ENCODE measurements around the gene PRR5. TPM values are rescaled to one million over a fixed set of nuclear protein-coding genes. Genes with fewer than 3 reads are reported as not detected.

PRR5 gene
- total and polyA plus RNA-seq, 10 donors, result 31.3 to 85.6 (median 76.7) TPM

- Histone ChIP-seq H3K9me3 (no peaks in the 10 kb centered on the region), H3K4me3 (peak overlapping the region in 2 of 8 donors; percentile 4 to 41), H3K27me3 (replicated peaks in 1 of 7) (no peaks in the 10 kb centered on the region), H3K36me3 (peaks cover 0 to 19% (median 0%) of the 10 kb centered on the region in 6 donors), H3K4me1 (peaks cover 21 to 100% (median 76%) of the 10 kb centered on the region in 6 donors), H3K27ac (peak overlapping the region; percentile 39 to 87 (median 81))
- intact Hi-C loops (cut with DNase I; ENCODE audit: low total_unique reads), result no loop called here
- TF ChIP-seq, protein P1, sequence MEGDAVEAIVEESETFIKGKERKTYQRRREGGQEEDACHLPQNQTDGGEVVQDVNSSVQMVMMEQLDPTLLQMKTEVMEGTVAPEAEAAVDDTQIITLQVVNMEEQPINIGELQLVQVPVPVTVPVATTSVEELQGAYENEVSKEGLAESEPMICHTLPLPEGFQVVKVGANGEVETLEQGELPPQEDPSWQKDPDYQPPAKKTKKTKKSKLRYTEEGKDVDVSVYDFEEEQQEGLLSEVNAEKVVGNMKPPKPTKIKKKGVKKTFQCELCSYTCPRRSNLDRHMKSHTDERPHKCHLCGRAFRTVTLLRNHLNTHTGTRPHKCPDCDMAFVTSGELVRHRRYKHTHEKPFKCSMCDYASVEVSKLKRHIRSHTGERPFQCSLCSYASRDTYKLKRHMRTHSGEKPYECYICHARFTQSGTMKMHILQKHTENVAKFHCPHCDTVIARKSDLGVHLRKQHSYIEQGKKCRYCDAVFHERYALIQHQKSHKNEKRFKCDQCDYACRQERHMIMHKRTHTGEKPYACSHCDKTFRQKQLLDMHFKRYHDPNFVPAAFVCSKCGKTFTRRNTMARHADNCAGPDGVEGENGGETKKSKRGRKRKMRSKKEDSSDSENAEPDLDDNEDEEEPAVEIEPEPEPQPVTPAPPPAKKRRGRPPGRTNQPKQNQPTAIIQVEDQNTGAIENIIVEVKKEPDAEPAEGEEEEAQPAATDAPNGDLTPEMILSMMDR (IDR thresholded peaks at IDR 0.05 in 8 of 11, conservative IDR thresholded peaks at IDR 0.05 in 3 of 11), result no peak
- TF ChIP-seq POLR2AphosphoS5 (IDR thresholded peaks at IDR 0.05) (peak in 2 of 3 donors; percentile 17 to 71), POLR2A (IDR thresholded peaks at IDR 0.05) (no peak)
- 72 to 85% (median 79%) methylated on average over 11 to 12 of the region's 12 CpGs for WGBS, 5 donors
- peak; percentile 81 for DNase-seq
Observed at GRCh38 chr22:44709881-44710392, 7.9 kb downstream of the PRR5 start.

DNA sequence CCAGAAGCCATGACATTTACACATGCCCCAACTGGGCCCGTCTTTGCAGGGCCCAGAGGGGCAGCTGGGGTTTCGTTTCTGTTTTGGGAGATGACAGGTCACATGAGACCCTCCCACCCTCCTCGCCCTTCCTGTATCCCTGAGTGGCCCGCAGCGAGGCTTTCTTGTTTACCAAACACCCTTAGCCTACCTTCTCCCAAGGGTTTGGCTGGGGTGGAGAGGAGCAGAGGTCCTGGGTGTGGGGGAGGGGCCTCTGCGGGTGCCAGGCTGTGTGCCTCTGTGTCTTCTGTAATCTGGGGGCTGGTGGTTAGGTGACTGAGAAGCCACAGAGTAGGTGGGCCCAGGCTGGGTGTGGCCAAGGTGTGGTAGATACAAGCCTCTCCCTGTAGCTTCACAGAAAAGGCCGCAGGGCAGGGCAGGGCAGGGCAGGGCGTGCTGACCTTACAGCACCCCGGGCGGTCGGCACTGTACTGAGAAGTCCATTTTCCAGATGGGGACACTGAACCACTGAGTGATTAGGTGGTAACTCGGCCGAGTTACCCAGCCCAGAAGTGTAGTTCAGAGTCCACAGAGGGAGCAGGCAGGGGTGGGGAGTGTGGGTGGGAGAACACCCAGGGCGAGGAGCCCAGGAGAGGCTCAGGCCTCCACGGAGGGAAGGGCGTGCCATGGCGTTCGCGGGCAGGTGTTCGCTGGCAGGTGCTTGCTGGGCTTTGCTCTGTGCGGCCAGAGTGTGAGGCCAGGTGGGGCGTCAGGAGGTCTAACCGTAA is 8.7 kb downstream of the PRR5 start:
- H3K27ac ChIP-seq, result peak overlapping the region; percentile 37 to 87 (median 81)
- H3K4me3 ChIP-seq, result peak overlapping the region in 2 of 8 donors; percentile 4 to 41
- peak; percentile 80 for DNase-seq
- intact Hi-C loops (cut with DNase I; ENCODE audit: low total_unique reads), result no loop called here
- H3K9me3 ChIP-seq, result no peaks in the 10 kb centered on the region
- H3K27me3 ChIP-seq (replicated peaks in 1 of 7), result no peaks in the 10 kb centered on the region
- 39 to 73% (median 45%) methylated on average over 22 to 23 of the region's 23 CpGs for WGBS, 5 donors
- peaks cover 0 to 22% (median 3%) of the 10 kb centered on the region in 6 donors for H3K36me3 ChIP-seq
- H3K4me1 ChIP-seq, result peaks cover 21 to 100% (median 72%) of the 10 kb centered on the region in 6 donors
- TF ChIP-seq POLR2A (IDR thresholded peaks at IDR 0.05), result no peak
- peak; percentile 11 to 26 (median 17) for TF ChIP-seq POLR2AphosphoS5 (IDR thresholded peaks at IDR 0.05)
- TF ChIP-seq, protein P1 (IDR thresholded peaks at IDR 0.05 in 8 of 11, conservative IDR thresholded peaks at IDR 0.05 in 3 of 11), result no peak

DNA sequence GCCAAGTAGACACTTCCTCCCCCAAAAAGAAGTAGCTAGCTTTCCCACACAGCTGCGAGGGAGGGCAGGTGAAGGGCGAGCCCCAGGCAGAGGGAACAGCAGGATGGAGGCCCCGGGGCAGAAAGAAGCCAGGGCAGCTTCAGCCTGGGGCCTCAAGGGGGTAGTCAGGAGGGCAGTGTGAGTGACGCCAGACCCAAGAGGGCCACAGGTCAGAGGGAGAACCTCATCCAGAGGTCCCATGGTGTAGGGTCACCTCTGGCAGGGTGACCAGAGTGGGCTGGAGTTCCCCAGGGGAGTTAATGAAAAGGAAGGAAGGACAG is 9.2 kb downstream of the PRR5 start:
- WGBS, 5 donors, result 23 to 63% (median 34%) methylated on average over 4 of the region's 4 CpGs
- no peaks in the 10 kb centered on the region for H3K9me3 ChIP-seq
- TF ChIP-seq POLR2A (IDR thresholded peaks at IDR 0.05) (no peak), POLR2AphosphoS5 (IDR thresholded peaks at IDR 0.05) (no peak)
- TF ChIP-seq, protein P1 (IDR thresholded peaks at IDR 0.05 in 8 of 11, conservative IDR thresholded peaks at IDR 0.05 in 3 of 11), result no peak
- no peak overlapping the region for H3K4me3 ChIP-seq
- H3K27me3 ChIP-seq (replicated peaks in 1 of 7), result no peaks in the 10 kb centered on the region
- peaks cover 0 to 27% (median 5%) of the 10 kb centered on the region in 6 donors for H3K36me3 ChIP-seq
- no peak for DNase-seq
- intact Hi-C loops (cut with DNase I; ENCODE audit: low total_unique reads), result no loop called here
- H3K4me1 ChIP-seq, result peaks cover 19 to 100% (median 72%) of the 10 kb centered on the region in 6 donors
- H3K27ac ChIP-seq, result peak overlapping the region; percentile 37 to 87 (median 81)
